Vagina (tissue), 2 donors: ENCODE results near the gene ACACA.

Experiments used
- POLR2A ChIP-seq, 2 donors: fragments of 450-650 bp; IDR thresholded peaks; one replicate each; pipeline ENCODE4 v1.6.1; 2017; ENCODE audit warnings: antibody characterized with exemption in 2 of 2, mild to moderate bottlenecking in 2 of 2, moderate library complexity in 2 of 2
- POLR2AphosphoS5 ChIP-seq, 2 donors: sonication (generic); formaldehyde crosslinking; IDR thresholded peaks; one replicate each; pipeline ENCODE4 v1.9.0; 2017; ENCODE audit warnings: antibody characterized with exemption in 2 of 2, mild to moderate bottlenecking in 2 of 2, low read depth in 1 of 2; ENCODE audit not compliant: insufficient read depth in 1 of 2
- TF ChIP-seq, protein P1 (sequence below), 3 experiments: fragments of 450-650 bp in 2 of 3; fragments of 200-600 bp in 1 of 3; sonication (generic) in 1 of 3; IDR thresholded peaks; one replicate each; pipeline ENCODE4 v1.5.1; 2017 to 2019; ENCODE audit warnings: antibody characterized with exemption in 3 of 3, mild to moderate bottlenecking in 2 of 3, moderate library complexity in 2 of 3

DNA sequence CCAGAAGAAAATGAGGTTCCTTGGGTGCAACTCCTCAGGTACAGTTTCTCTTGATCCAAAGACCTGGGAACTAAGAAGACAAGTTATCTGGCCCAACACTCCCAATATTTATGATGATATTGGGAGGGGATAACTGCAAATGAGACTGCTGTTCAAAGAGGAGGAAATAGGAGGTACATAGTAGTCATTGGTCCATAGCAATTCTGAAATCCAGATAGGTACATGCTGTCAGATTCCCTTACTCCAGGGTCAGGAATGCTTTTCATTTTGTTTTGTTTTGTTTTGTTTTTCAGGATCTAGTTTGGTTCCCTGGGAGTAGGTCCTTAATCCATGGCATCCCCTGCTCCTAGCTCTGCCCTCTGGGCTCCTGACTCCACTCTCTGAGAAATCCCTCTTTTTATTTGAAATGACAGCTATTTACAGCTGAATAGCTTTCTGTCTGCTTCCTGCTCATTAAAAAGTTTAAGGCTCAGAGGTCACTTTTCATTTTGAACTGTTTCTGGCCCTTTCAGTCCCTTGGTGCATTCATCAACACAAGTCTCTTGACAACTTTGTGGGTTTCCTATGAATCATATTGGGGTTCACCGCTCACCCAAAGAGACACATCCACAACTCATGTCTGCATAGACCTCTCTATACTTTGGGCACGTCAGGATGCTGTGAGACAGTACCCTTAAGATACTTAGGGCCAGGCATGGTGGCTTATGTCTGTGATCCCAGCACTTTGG lies 141.0 kb downstream of the ACACA start:
- TF ChIP-seq, protein P1, sequence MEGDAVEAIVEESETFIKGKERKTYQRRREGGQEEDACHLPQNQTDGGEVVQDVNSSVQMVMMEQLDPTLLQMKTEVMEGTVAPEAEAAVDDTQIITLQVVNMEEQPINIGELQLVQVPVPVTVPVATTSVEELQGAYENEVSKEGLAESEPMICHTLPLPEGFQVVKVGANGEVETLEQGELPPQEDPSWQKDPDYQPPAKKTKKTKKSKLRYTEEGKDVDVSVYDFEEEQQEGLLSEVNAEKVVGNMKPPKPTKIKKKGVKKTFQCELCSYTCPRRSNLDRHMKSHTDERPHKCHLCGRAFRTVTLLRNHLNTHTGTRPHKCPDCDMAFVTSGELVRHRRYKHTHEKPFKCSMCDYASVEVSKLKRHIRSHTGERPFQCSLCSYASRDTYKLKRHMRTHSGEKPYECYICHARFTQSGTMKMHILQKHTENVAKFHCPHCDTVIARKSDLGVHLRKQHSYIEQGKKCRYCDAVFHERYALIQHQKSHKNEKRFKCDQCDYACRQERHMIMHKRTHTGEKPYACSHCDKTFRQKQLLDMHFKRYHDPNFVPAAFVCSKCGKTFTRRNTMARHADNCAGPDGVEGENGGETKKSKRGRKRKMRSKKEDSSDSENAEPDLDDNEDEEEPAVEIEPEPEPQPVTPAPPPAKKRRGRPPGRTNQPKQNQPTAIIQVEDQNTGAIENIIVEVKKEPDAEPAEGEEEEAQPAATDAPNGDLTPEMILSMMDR (IDR thresholded peaks at IDR 0.05): no peak
- TF ChIP-seq POLR2A (IDR thresholded peaks at IDR 0.05): no peak
- TF ChIP-seq POLR2AphosphoS5 (IDR thresholded peaks at IDR 0.05; ENCODE audit: insufficient read depth in 1 of 2, low read depth in 1 of 2): no peak
